CD14-positive monocyte (primary cell): ENCODE measurements around the gene COX6A1. TPM values are rescaled to one million over a fixed set of nuclear protein-coding genes. Genes with fewer than 3 reads are reported as not detected.
"Not testable (repeated sequence)": the region's sequence is repeated elsewhere in the genome, so short reads cannot be mapped to it uniquely, and the experiment has no call there.

ENCODE experiments used
- DNase-seq, 3 donors: peaks; one replicate each; pipeline ENCODE4 v3.0.0-alpha.2; 2011 to 2022
- H2AFZ ChIP-seq: 2 replicates; pipeline ENCODE4 v1.6.0; 2012; ENCODE audit warnings: mild to moderate bottlenecking, low read depth, low read length, inconsistent platforms; ENCODE audit not compliant: insufficient read depth, poor library complexity, severe bottlenecking
- H3K27ac ChIP-seq, 2 donors: 1 replicate in 1 of 2; 2 replicates in 1 of 2; pipeline ENCODE4 v1.5.1; 2012 to 2013; ENCODE audit warnings: low read length in 2 of 2, control low read depth in 1 of 2, inconsistent platforms in 1 of 2, low read depth in 1 of 2, mild to moderate bottlenecking in 1 of 2
- H3K27me3 ChIP-seq, 2 donors: one replicate each; pipeline versions ENCODE4 v1.6.0 to v1.6.1; 2011 to 2013; ENCODE audit warnings: low read length in 2 of 2; ENCODE audit not compliant: control insufficient read depth in 2 of 2, insufficient read depth in 2 of 2
- H3K36me3 ChIP-seq, 2 donors: replicated peaks in 1 of 2; 1 replicate in 1 of 2; 2 replicates in 1 of 2; pipeline versions ENCODE4 v1.5.1 to v1.6.1; 2012 to 2013; ENCODE audit warnings: low read length in 2 of 2, control low read depth in 1 of 2, inconsistent platforms in 1 of 2, mild to moderate bottlenecking in 1 of 2; ENCODE audit not compliant: insufficient read depth in 2 of 2, control insufficient read depth in 1 of 2
- H3K4me1 ChIP-seq, 2 donors: 1 replicate in 1 of 2; 2 replicates in 1 of 2; pipeline versions ENCODE4 v1.5.1 to v1.6.1; 2012 to 2013; ENCODE audit warnings: low read length in 2 of 2, control low read depth in 1 of 2, inconsistent platforms in 1 of 2, mild to moderate bottlenecking in 1 of 2, moderate library complexity in 1 of 2; ENCODE audit not compliant: insufficient read depth in 2 of 2, control insufficient read depth in 1 of 2
- H3K4me2 ChIP-seq: replicated peaks from 2 replicates; pipeline ENCODE3; 2012; ENCODE audit warnings: low read length, moderate library complexity, mild to moderate bottlenecking; ENCODE audit not compliant: poor library complexity, severe bottlenecking; ENCODE audit errors: extremely low read depth
- H3K4me3 ChIP-seq, 3 experiments: fragments of 200-600 bp in 1 of 3; sonication (generic) in 1 of 3; replicated peaks in 1 of 3; 1 replicate in 2 of 3; 2 replicates in 1 of 3; pipeline ENCODE4 v1.5.1; 2011 to 2013; ENCODE audit warnings: low read length in 3 of 3, mild to moderate bottlenecking in 3 of 3, control low read depth in 2 of 3, low read depth in 2 of 3, inconsistent platforms in 1 of 3, moderate library complexity in 1 of 3
- H3K79me2 ChIP-seq: 2 replicates; pipeline ENCODE4 v1.6.0; 2012; ENCODE audit warnings: mild to moderate bottlenecking, control low read depth, inconsistent platforms, low read length, moderate library complexity; ENCODE audit not compliant: insufficient read depth
- H3K9ac ChIP-seq: 2 replicates; pipeline ENCODE4 v1.6.0; 2017; ENCODE audit warnings: low read length, mild to moderate bottlenecking; ENCODE audit not compliant: insufficient read depth, poor library complexity, severe bottlenecking
- H3K9me3 ChIP-seq, 2 donors: replicated peaks in 1 of 2; 1 replicate in 1 of 2; 2 replicates in 1 of 2; pipeline versions ENCODE4 v1.5.1 to v1.6.1; 2012 to 2013; ENCODE audit warnings: low read length in 2 of 2, control low read depth in 1 of 2; ENCODE audit not compliant: control insufficient read depth in 1 of 2, insufficient read depth in 1 of 2
- H4K20me1 ChIP-seq: 2 replicates; pipeline ENCODE4 v1.6.0; 2012; ENCODE audit warnings: mild to moderate bottlenecking, low read length, control low read depth, moderate library complexity; ENCODE audit not compliant: insufficient read depth
- H3K27ac Mint-ChIP-seq, 7 donors: one replicate each; pipeline ENCODE4 v1.8.0; 2020; ENCODE audit warnings: mild to moderate bottlenecking in 7 of 7, mixed read lengths in 7 of 7, moderate library complexity in 6 of 7, inconsistent platforms in 2 of 7
- H3K27me3 Mint-ChIP-seq, 3 donors: one replicate each; pipeline ENCODE4 v1.8.0; 2021 to 2022; ENCODE audit warnings: low read depth in 3 of 3, mild to moderate bottlenecking in 3 of 3, mixed read lengths in 3 of 3, moderate library complexity in 3 of 3, inconsistent platforms in 1 of 3
- H3K36me3 Mint-ChIP-seq, 2 donors: one replicate each; pipeline ENCODE4 v1.8.0; 2020; ENCODE audit warnings: mixed read lengths in 2 of 2, inconsistent platforms in 1 of 2, mild to moderate bottlenecking in 1 of 2
- H3K4me1 Mint-ChIP-seq: one replicate; pipeline ENCODE4 v1.8.0; 2020; ENCODE audit warnings: mild to moderate bottlenecking, mixed read lengths
- H3K4me3 Mint-ChIP-seq, 2 donors: one replicate each; pipeline ENCODE4 v1.8.0; 2020; ENCODE audit warnings: mild to moderate bottlenecking in 2 of 2, mixed read lengths in 2 of 2, moderate library complexity in 1 of 2
- H3K9me3 Mint-ChIP-seq, 7 donors: one replicate each; pipeline ENCODE4 v1.8.0; 2020 to 2022; ENCODE audit warnings: mixed read lengths in 7 of 7, mild to moderate bottlenecking in 6 of 7, moderate library complexity in 6 of 7, inconsistent platforms in 2 of 7
- CTCF ChIP-seq: fragments of 200-600 bp; IDR thresholded peaks from one replicate; pipeline ENCODE4 v1.8.0; 2022; ENCODE audit warnings: antibody characterized with exemption, mild to moderate bottlenecking
- WGBS: methylation state at CpG from one replicate; pipeline ENCODE4 v1.1.5; 2013; ENCODE audit warnings: missing lambda C conversion rate; ENCODE audit not compliant: insufficient coverage; 5-methylcytosine and 5-hydroxymethylcytosine counted together
- intact Hi-C, 2 donors: fragments of 100-400 bp; cut with micrococcal nuclease; formaldehyde crosslinking; loops; one replicate each; pipeline versions ENCODE4 v1.15.0 to v1.15.1; 2023
- polyA plus RNA-seq, 3 donors: library from polyadenylated mRNA; depleted of rRNA in 1 of 3; unstranded in 2 of 3; stranded (reverse) in 1 of 3; fragments of 300-500 nt in 2 of 3; fragments of >200 nt in 1 of 3; fragmentation: Illumina TruSeq in 2 of 3; gene quantifications; 1 replicate in 2 of 3; 2 replicates in 1 of 3; pipeline ENCODE4 v1.2.3, GENCODE V29; 2012 to 2021

The COX6A1 gene
- polyA plus RNA-seq, 3 donors, result 345 to 924 (median 901) TPM

DNA sequence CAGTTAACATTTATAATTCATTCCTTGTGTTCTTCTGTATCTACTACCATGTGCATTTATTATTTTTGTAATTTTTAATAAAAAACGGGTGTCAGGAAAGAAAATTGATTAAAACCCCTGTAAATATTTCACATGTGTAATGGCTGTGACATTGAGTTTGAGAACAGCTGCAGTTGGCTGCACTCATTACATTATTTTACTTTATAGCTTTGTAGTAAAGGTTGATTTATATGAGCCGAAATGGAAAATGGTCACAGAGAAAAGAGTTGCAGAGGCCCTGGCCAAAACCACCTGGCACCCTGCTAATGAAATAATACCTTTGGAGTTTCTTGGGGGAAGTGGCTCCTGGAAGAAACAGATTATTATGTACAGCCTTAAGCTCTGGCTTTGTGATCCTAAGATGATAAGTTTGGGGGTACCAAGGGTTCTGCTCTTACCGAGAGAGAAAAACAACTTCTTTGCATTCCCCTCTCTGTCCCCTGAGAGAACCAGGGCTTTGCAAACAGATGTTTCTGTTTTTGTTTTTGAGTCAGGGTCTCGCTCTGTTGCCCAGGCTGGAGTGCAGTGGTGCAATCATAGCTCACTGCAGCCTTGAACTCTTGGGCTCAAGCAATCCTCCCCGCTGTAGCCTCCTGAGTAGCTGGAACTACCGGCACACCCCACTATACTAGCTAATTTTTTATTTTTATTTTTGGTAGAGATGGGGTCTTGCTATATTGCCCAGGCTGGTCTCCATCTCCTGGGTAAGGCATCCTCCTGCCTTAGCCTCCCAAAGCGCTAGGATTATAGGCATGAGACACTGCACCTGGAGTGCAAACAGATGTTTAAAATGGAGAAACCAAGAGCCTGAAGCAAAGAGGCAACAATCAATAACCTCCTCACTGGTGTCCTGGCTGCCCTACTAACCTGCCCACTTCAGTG lies 48.3 kb downstream of the COX6A1 start:
- no peaks in the 10 kb centered on the region for H3K36me3 ChIP-seq
- no peak overlapping the region for H3K4me3 Mint-ChIP-seq
- no peak overlapping the region for H3K4me2 ChIP-seq
- no peaks in the 10 kb centered on the region for H3K27me3 ChIP-seq
- peaks cover 0 to 4% of the 10 kb centered on the region in 2 donors for H3K36me3 Mint-ChIP-seq
- no peaks in the 10 kb centered on the region for H3K79me2 ChIP-seq
- WGBS, result 100% methylated on average over 1 of the region's 7 CpGs
- H3K4me3 ChIP-seq, result no peak overlapping the region
- peaks cover 0 to 1% (median 1%) of the 10 kb centered on the region in 3 donors for H3K27me3 Mint-ChIP-seq
- no peak for TF ChIP-seq CTCF
- H3K27ac Mint-ChIP-seq, result no peak overlapping the region
- no peak overlapping the region for H2AFZ ChIP-seq
- intact Hi-C loops, result no loop called here
- H3K4me1 Mint-ChIP-seq, result peaks cover 13% of the 10 kb centered on the region
- H3K9me3 Mint-ChIP-seq, result no peaks in the 10 kb centered on the region
- no peak overlapping the region for H3K27ac ChIP-seq
- H3K9ac ChIP-seq, result no peak overlapping the region
- DNase-seq, result no peak
- no peaks in the 10 kb centered on the region for H3K9me3 ChIP-seq
- no peaks in the 10 kb centered on the region for H4K20me1 ChIP-seq
- peaks cover 0 to 2% of the 10 kb centered on the region in 2 donors for H3K4me1 ChIP-seq

DNA sequence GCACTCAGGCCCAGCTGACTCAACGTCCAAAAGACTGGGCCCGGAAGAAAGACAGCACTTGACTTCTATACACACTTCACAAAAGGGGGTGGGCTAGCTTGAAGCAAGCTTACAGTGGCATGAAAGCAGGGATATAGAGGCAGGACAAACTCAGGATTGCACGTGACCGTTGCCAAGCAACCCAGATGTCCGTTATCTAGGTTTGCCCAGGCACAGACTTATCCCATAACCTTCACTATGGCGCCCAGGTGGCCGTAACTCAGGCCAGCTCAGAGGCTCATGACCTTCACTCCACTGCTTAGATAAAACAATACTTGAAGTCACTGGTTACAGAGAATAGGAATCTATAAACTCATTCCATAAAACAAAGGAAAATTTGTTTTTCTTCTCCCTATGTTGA lies 49.6 kb downstream of the COX6A1 start:
- H4K20me1 ChIP-seq, H3K9me3 Mint-ChIP-seq, H3K79me2 ChIP-seq, H3K27me3 Mint-ChIP-seq, H3K4me3 ChIP-seq, H3K4me2 ChIP-seq, H3K27me3 ChIP-seq, DNase-seq, H3K36me3 Mint-ChIP-seq, H3K27ac Mint-ChIP-seq, H3K9ac ChIP-seq, H3K4me3 Mint-ChIP-seq, intact Hi-C loops, H2AFZ ChIP-seq, H3K27ac ChIP-seq, H3K9me3 ChIP-seq, H3K36me3 ChIP-seq, H3K4me1 ChIP-seq: not testable (repeated sequence)
- H3K4me1 Mint-ChIP-seq, result peaks cover 13% of the 10 kb centered on the region
- 95% methylated on average over 4 of the region's 7 CpGs for WGBS
